Measurements from ENCODE around the gene EIF5A2. TPM values are rescaled to one million over a fixed set of nuclear protein-coding genes. Genes with fewer than 3 reads are reported as not detected.
A peak's percentile ranks its signal among the peaks of the same experiment; 100 is the strongest.

Gene EIF5A2
- total RNA-seq, 1 donor, result 18.1 TPM

GRCh38 chr3:170865209-170866094 lies 43.0 kb downstream of the EIF5A2 start:
- DNase-seq (ENCODE audit: low read depth), result no peak
- TF ChIP-seq, protein P1, sequence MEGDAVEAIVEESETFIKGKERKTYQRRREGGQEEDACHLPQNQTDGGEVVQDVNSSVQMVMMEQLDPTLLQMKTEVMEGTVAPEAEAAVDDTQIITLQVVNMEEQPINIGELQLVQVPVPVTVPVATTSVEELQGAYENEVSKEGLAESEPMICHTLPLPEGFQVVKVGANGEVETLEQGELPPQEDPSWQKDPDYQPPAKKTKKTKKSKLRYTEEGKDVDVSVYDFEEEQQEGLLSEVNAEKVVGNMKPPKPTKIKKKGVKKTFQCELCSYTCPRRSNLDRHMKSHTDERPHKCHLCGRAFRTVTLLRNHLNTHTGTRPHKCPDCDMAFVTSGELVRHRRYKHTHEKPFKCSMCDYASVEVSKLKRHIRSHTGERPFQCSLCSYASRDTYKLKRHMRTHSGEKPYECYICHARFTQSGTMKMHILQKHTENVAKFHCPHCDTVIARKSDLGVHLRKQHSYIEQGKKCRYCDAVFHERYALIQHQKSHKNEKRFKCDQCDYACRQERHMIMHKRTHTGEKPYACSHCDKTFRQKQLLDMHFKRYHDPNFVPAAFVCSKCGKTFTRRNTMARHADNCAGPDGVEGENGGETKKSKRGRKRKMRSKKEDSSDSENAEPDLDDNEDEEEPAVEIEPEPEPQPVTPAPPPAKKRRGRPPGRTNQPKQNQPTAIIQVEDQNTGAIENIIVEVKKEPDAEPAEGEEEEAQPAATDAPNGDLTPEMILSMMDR (IDR thresholded peaks at IDR 0.05; ENCODE audit: insufficient read depth, low read depth, low read length), result no peak

DNA sequence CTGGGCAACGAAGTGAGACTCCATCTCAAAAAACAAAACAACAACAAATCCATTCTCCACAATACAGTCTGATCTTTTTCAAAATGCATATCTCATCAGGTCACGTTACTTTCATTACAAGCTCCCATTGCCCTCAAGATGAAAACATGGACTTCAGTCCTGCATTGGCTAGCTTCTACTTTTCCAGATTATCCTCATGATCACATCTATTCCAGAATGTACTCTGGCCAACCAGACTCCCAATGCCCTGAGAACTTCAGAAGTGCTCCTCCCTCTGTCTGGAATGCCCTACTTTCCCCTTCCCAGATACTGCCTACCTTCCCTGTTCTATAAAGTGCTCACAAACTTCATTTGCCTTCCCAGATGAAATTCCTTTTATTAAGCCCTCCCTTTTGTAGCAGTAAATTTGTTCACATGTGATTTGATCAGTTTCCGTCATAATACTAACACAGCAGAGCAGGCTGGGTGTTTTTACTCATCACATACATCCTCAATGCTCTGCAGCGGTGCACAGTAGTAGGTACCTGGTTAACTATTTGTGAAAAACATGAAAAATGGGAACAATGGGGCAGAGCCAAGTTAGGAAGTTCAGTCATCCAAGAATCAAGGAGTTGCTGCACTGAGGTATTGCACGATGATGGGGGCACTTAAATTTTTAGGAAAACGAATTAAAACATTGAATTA lies 43.8 kb downstream of the EIF5A2 start:
- TF ChIP-seq, protein P1 (IDR thresholded peaks at IDR 0.05; ENCODE audit: insufficient read depth, low read depth, low read length), result no peak
- no peak for DNase-seq (ENCODE audit: low read depth)
- no peak overlapping the region for H3K4me3 ChIP-seq (ENCODE audit: low read depth, low read length)

More at GRCh38 chr3:170865209-170866094, 43.0 kb downstream of the EIF5A2 start:
- no peak overlapping the region for H3K4me3 ChIP-seq (ENCODE audit: low read depth, low read length)

DNA sequence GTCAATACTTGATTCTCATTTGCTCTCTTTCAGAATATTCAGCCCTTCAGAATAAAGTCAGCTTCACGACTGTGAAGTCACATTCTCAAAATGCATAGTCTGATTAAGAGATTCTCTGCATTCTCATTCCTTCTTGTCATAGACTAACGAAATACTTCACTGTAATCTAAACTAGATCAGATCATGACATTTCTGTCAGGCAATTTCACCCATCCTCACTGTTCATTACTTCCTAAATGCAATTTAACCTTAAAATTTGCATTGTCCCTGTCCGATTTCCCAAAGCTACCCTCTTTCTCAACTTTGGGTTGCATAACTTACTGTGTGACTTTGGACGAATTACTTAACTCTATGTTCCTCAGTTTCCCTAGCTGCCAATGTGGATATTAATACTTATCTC lies 44.6 kb downstream of the EIF5A2 start:
- DNase-seq (ENCODE audit: low read depth), result no peak
- H3K4me3 ChIP-seq (ENCODE audit: low read depth, low read length), result no peak overlapping the region
- TF ChIP-seq, protein P1 (IDR thresholded peaks at IDR 0.05; ENCODE audit: insufficient read depth, low read depth, low read length), result no peak

DNA sequence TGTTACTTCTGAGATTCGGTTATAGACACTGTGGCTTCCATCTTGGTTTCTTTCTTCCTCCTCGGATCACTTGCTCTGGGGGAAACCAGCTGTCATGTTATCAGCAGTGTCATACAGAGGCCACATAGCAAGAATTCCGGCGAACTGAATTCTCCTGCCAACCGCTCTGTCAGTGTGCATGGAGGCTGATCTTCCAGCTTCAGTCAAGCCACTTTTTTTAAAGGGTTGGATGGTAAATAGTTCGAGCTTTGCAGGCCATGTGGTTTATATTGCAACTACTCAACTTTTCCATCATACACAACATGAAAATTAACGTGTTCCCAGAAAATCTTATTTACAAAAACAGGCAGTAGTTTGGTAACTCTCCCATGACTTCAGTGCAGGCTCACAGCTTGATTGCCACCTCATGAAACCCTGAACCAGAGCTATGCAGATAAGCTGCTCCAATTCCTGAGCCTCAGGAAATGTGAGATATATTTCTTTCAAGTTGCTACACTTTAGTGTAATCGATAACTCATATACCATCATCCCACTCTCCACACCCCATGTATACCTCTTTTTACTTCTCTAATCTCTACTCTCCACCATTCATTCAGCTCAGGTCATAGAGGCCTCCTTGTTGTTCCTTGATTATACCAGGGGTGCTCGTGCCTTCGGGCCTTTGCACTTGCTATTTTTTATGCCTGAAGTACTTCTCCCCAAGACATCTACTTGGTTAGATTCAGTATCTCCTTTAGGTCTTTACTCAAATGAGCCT lies 45.6 kb downstream of the EIF5A2 start:
- peak; percentile 47 for DNase-seq (ENCODE audit: low read depth)
- TF ChIP-seq, protein P1 (IDR thresholded peaks at IDR 0.05; ENCODE audit: insufficient read depth, low read depth, low read length), result no peak

GRCh38 chr3:170858599-170858998 lies 49.8 kb downstream of the EIF5A2 start:
- no peak overlapping the region for H3K4me3 ChIP-seq (ENCODE audit: low read depth, low read length)
- TF ChIP-seq, protein P1 (IDR thresholded peaks at IDR 0.05; ENCODE audit: insufficient read depth, low read depth, low read length), result no peak
- DNase-seq (ENCODE audit: low read depth), result no peak

More for the DNA sequence above, 45.6 kb downstream of the EIF5A2 start:
- H3K4me3 ChIP-seq (ENCODE audit: low read depth, low read length), result no peak overlapping the region

- TF ChIP-seq, protein P1 (IDR thresholded peaks at IDR 0.05; ENCODE audit: insufficient read depth, low read depth, low read length), result no peak
- no peak overlapping the region for H3K4me3 ChIP-seq (ENCODE audit: low read depth, low read length)
- peak; percentile 70 for DNase-seq (ENCODE audit: low read depth)
Observed at GRCh38 chr3:170852324-170852723, 56.1 kb downstream of the EIF5A2 start.
